Measurements from ENCODE around the gene CCR7.

- TF ChIP-seq CTCF (IDR thresholded peaks at IDR 0.05): no peak
- no peak for TF ChIP-seq POLR2AphosphoS5 (IDR thresholded peaks at IDR 0.05)
- no peak for TF ChIP-seq POLR2A (IDR thresholded peaks at IDR 0.05)
Measured at GRCh38 chr17:40610359-40610758, 45.1 kb upstream of the CCR7 start.

Measured in suprapubic skin (tissue), 4 donors.